HepG2 (cell line): ENCODE data around the gene SVOP. TPM values are rescaled to one million over a fixed set of nuclear protein-coding genes. Genes with fewer than 3 reads are reported as not detected.

Experiments used
- ARNT2 ChIP-seq: sonication (generic); formaldehyde crosslinking; IDR thresholded peaks from 2 replicates; pipeline ENCODE4 v1.8.0; 2022; ENCODE audit warnings: mild to moderate bottlenecking, low read depth, missing genetic modification reagents, moderate library complexity
- ASH2L ChIP-seq: fragments of 300-600, 200-600 bp; sonication (generic); IDR thresholded peaks from 2 replicates; pipeline ENCODE4 v1.7.0; 2017; ENCODE audit warnings: low read depth, mild to moderate bottlenecking, moderate library complexity, mixed read lengths, low read length; ENCODE audit not compliant: insufficient read length
- CREB1 ChIP-seq, 2 experiments: fragments of 450-650 bp in 1 of 2; IDR thresholded peaks; 2 replicates each; pipeline ENCODE4 v1.6.1; 2016 to 2017; ENCODE audit warnings: control low read depth in 1 of 2, mild to moderate bottlenecking in 1 of 2, missing compliant biosample characterization in 1 of 2, missing genetic modification characterization in 1 of 2
- KDM4B ChIP-seq: sonication (generic); formaldehyde crosslinking; IDR thresholded peaks from 2 replicates; pipeline ENCODE4 v1.4.0; 2020; ENCODE audit warnings: missing genetic modification reagents
- MATR3 ChIP-seq: sonication (generic); formaldehyde crosslinking; IDR thresholded peaks from 2 replicates; pipeline ENCODE4 v1.4.0; 2020; ENCODE audit warnings: missing genetic modification reagents
- MED1 ChIP-seq: sonication (generic); formaldehyde crosslinking; IDR thresholded peaks from 2 replicates; pipeline ENCODE4 v1.4.0; 2020; ENCODE audit warnings: missing genetic modification reagents
- MEF2D ChIP-seq: sonication (generic); formaldehyde crosslinking; IDR thresholded peaks from 2 replicates; pipeline ENCODE4 v1.5.1; 2020; ENCODE audit warnings: mild to moderate bottlenecking, missing genetic modification reagents
- MLLT10 ChIP-seq: sonication (generic); formaldehyde crosslinking; IDR thresholded peaks from 2 replicates; pipeline ENCODE4 v1.4.0; 2020; ENCODE audit warnings: missing genetic modification reagents
- RBFOX2 ChIP-seq: fragments of 200-400 bp; formaldehyde crosslinking; IDR thresholded peaks from 2 replicates; pipeline ENCODE4 v1.6.1; 2017; ENCODE audit warnings: low read depth, mild to moderate bottlenecking, low read length
- SALL1 ChIP-seq: sonication (generic); formaldehyde crosslinking; IDR thresholded peaks from 2 replicates; pipeline ENCODE4 v1.8.0; 2022; ENCODE audit warnings: mild to moderate bottlenecking, missing genetic modification reagents
- TAF1 ChIP-seq: sonication (generic); formaldehyde crosslinking; IDR thresholded peaks from 2 replicates; pipeline ENCODE4 v1.4.0; 2020; ENCODE audit warnings: missing genetic modification reagents
- TEAD3 ChIP-seq: optimal IDR thresholded peaks from 2 replicates; pipeline ENCODE3; 2016; ENCODE audit warnings: borderline replicate concordance
- ZBTB1 ChIP-seq: sonication (generic); formaldehyde crosslinking; IDR thresholded peaks from 2 replicates; pipeline ENCODE4 v1.4.0; 2020; ENCODE audit warnings: missing genetic modification reagents, borderline replicate concordance
- ZFX ChIP-seq: sonication (generic); formaldehyde crosslinking; IDR thresholded peaks from 2 replicates; pipeline ENCODE4 v1.4.0; 2020; ENCODE audit warnings: mild to moderate bottlenecking, low read depth, missing genetic modification reagents, moderate library complexity
- ZNF414 ChIP-seq: sonication (generic); formaldehyde crosslinking; IDR thresholded peaks from 2 replicates; pipeline ENCODE4 v1.5.0; 2020; ENCODE audit warnings: missing genetic modification reagents
- ZNF687 ChIP-seq: sonication (generic); formaldehyde crosslinking; IDR thresholded peaks from 2 replicates; pipeline ENCODE4 v1.5.1; 2020; ENCODE audit warnings: mild to moderate bottlenecking, missing genetic modification reagents, moderate library complexity
- ZSCAN25 ChIP-seq: sonication (generic); formaldehyde crosslinking; IDR thresholded peaks from 2 replicates; pipeline ENCODE4 v1.8.0; 2022; ENCODE audit warnings: mild to moderate bottlenecking, missing genetic modification reagents
- polyA plus RNA-seq, 8 experiments: library from polyadenylated mRNA; depleted of rRNA in 3 of 8; stranded (reverse) in 7 of 8; unstranded in 1 of 8; fragments of >200 nt; fragmentation: Illumina TruSeq in 4 of 8; extraction: Trizol in 4 of 8; gene quantifications; 2 replicates each; pipeline versions ENCODE4 v1.2.1 to v1.2.3, GENCODE V29; 2011 to 2016; ENCODE audit warnings: low read depth in 4 of 8, missing spikeins in 1 of 8, mixed read lengths in 1 of 8; ENCODE audit not compliant: insufficient read depth in 1 of 8
- total RNA-seq, 5 experiments: library from RNA; depleted of rRNA; stranded (reverse); fragments of >200 nt; fragmentation: Illumina TruSeq; extraction: Trizol; gene quantifications; 2 replicates each; pipeline ENCODE4 v1.2.3, GENCODE V29; 2016; ENCODE audit warnings: low read depth in 1 of 5
- TF ChIP-seq, protein P1 (sequence below): sonication (generic); formaldehyde crosslinking; IDR thresholded peaks from 2 replicates; pipeline ENCODE4; 2020; ENCODE audit warnings: missing genetic modification reagents, mild to moderate bottlenecking, borderline replicate concordance
- TF ChIP-seq, protein P2 (sequence below): IDR thresholded peaks from 2 replicates; pipeline ENCODE4 v1.4.0; 2020; ENCODE audit warnings: mild to moderate bottlenecking, missing genetic modification reagents

Gene SVOP
- total and polyA plus RNA-seq, 2 of the 13 experiments (the other 11 are each of a cell fraction or from before 2014, with no cell fraction given): not detected

DNA sequence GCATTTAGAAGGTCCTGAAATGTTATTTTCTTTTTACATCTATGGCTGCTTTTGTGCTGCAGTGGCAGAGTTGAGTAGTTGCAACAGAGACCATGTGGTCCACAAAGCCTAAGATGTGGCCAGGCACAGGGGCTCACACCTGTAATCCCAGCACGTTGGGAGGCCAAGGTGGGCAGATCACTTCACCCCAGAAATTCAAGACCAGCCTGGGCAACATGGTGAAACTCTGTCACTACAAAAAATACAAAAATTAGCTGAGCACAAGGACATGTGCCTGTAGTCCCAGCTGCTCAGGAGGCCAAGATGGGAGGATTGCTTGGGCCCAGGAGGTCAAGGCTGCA is 45.0 kb upstream of the SVOP start (continued):
- TF ChIP-seq ZSCAN25 (no peak), TAF1 (CRISPR knock-in tag) (peak; percentile 31; the same call in 1 of the 2 replicates), ZNF414 (CRISPR knock-in tag) (no peak), ZBTB1 (CRISPR knock-in tag) (no peak), MLLT10 (CRISPR knock-in tag) (no peak), CREB1 (IDR thresholded peaks at IDR 0.05) (no peak), CREB1 (CRISPR knock-in tag; IDR thresholded peaks at IDR 0.05) (0 out of 2 replicates have a peak, but pooled peaks have one; percentile 19), MATR3 (CRISPR knock-in tag) (no peak), ZNF687 (CRISPR knock-in tag) (peak; percentile 44; the same call in 1 of the 2 replicates), KDM4B (CRISPR knock-in tag) (0 out of 2 replicates have a peak, but pooled peaks have one; percentile 17), ARNT2 (CRISPR knock-in tag) (peak; percentile 47; the same call in 1 of the 2 replicates), MED1 (CRISPR knock-in tag) (0 out of 2 replicates have a peak, but pooled peaks have one; percentile 2), SALL1 (CRISPR knock-in tag) (peak; percentile 61; the same call in 1 of the 2 replicates), MEF2D (CRISPR knock-in tag) (no peak), ZFX (peak; percentile 43; the same call in 1 of the 2 replicates), RBFOX2 (peak; percentile 7; the same call in 1 of the 2 replicates), TEAD3 (no peak), ASH2L (peak; percentile 2)
- TF ChIP-seq, protein P1, sequence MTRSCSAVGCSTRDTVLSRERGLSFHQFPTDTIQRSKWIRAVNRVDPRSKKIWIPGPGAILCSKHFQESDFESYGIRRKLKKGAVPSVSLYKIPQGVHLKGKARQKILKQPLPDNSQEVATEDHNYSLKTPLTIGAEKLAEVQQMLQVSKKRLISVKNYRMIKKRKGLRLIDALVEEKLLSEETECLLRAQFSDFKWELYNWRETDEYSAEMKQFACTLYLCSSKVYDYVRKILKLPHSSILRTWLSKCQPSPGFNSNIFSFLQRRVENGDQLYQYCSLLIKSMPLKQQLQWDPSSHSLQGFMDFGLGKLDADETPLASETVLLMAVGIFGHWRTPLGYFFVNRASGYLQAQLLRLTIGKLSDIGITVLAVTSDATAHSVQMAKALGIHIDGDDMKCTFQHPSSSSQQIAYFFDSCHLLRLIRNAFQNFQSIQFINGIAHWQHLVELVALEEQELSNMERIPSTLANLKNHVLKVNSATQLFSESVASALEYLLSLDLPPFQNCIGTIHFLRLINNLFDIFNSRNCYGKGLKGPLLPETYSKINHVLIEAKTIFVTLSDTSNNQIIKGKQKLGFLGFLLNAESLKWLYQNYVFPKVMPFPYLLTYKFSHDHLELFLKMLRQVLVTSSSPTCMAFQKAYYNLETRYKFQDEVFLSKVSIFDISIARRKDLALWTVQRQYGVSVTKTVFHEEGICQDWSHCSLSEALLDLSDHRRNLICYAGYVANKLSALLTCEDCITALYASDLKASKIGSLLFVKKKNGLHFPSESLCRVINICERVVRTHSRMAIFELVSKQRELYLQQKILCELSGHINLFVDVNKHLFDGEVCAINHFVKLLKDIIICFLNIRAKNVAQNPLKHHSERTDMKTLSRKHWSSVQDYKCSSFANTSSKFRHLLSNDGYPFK (CRISPR knock-in tag): no peak
- TF ChIP-seq, protein P2, sequence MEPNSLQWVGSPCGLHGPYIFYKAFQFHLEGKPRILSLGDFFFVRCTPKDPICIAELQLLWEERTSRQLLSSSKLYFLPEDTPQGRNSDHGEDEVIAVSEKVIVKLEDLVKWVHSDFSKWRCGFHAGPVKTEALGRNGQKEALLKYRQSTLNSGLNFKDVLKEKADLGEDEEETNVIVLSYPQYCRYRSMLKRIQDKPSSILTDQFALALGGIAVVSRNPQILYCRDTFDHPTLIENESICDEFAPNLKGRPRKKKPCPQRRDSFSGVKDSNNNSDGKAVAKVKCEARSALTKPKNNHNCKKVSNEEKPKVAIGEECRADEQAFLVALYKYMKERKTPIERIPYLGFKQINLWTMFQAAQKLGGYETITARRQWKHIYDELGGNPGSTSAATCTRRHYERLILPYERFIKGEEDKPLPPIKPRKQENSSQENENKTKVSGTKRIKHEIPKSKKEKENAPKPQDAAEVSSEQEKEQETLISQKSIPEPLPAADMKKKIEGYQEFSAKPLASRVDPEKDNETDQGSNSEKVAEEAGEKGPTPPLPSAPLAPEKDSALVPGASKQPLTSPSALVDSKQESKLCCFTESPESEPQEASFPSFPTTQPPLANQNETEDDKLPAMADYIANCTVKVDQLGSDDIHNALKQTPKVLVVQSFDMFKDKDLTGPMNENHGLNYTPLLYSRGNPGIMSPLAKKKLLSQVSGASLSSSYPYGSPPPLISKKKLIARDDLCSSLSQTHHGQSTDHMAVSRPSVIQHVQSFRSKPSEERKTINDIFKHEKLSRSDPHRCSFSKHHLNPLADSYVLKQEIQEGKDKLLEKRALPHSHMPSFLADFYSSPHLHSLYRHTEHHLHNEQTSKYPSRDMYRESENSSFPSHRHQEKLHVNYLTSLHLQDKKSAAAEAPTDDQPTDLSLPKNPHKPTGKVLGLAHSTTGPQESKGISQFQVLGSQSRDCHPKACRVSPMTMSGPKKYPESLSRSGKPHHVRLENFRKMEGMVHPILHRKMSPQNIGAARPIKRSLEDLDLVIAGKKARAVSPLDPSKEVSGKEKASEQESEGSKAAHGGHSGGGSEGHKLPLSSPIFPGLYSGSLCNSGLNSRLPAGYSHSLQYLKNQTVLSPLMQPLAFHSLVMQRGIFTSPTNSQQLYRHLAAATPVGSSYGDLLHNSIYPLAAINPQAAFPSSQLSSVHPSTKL: 0 out of 2 replicates have a peak, but pooled peaks have one; percentile 2
